Occipital lobe (tissue), 2 donors: ENCODE data around the gene P2RY6. TPM values are rescaled to one million over a fixed set of nuclear protein-coding genes. Genes with fewer than 3 reads are reported as not detected.

Experiments used
- DNase-seq: peaks from one replicate; lab custom pipeline; 2025; lab: John Stamatoyannopoulos, UW
- total RNA-seq: library from RNA; depleted of rRNA; stranded (reverse); fragments of >200 nt; gene quantifications from one replicate; pipeline ENCODE4 v1.2.3, GENCODE V29; 2014

The P2RY6 gene
- total RNA-seq, 1 donor from 2014 or later, result not detected

DNA sequence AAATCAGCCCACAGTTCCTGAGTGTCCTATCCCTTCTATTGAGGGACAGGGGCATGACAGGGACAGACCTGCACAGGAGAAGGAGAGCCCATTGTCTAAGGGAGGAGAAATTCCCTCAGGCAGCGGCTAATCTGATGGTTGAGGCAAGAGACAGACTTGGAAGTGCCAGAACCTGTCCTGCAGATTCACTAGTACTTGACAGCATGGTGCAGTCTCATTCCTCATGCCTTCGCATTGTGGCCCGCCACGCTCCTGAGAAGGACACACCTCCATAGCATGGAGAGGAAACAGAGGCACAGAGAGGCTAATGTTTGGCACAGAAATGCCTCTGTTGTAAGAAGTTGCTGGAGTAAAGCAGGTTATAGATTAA, 3.2 kb downstream of the P2RY6 start:
- no peak for DNase-seq

DNA sequence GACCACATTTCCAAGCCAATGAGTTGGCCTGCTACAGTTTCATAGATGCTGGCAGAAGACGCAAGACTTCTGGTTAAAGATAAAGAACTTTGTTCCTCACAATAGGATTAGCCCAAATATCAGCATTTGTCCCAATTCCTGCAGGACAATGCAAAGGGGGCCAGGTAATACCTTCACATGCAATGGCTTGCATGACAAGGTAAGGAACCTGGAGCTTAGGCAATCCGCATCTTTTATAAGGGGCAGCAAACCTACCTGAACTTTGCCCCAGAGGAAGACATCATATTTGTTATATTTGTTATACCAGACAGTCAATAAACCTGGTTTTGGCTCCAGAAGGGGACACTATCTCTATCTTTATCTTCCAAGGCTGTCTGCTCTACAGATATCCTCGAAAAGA, 5.3 kb downstream of the P2RY6 start:
- no peak for DNase-seq

DNA sequence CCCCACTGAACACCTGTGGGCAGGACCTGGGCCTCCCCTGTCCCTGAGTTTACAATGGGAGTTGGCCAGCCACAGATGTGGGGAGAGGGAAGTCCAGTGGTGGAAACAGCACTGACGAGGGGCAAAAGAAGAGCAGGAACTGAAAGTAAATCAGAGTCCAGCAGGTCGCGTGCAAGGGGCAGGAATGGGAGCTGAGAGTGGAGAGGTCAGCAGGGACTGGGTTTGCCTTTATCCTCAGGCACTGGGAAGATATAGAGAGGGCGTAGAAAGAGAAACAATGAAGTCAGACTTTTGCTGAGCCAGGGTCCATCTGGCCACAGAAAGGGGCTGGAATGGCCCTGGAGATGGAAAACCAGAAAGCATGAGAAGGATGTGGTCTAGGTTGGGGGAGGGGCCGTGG, 8.5 kb downstream of the P2RY6 start:
- DNase-seq, result no peak

DNA sequence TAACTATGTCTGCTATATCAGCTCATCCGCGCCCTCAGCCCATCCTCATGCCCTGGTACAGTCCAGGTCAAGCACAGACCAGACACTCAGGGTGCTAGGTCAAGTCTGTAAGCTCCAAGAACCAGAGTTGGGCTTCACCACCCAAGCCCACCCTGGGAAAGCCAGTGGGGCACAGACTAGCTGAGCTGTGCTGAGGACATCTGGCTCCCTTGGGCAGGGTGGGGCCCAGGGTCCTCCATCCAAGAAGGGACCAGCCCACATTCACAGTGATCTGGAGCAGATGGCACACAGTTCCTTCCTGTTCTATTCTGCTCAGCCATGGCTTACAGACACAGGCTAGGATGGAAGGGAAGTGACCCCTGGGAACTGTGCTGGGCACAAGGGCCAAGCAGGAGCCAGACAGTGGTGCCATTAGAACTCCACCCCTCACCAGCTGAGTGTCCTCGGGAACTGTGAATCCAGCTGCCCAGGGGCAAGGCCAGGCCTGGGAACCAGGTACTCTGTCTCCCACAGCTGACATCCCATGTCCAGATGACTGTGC, 9.1 kb downstream of the P2RY6 start:
- no peak for DNase-seq

DNA sequence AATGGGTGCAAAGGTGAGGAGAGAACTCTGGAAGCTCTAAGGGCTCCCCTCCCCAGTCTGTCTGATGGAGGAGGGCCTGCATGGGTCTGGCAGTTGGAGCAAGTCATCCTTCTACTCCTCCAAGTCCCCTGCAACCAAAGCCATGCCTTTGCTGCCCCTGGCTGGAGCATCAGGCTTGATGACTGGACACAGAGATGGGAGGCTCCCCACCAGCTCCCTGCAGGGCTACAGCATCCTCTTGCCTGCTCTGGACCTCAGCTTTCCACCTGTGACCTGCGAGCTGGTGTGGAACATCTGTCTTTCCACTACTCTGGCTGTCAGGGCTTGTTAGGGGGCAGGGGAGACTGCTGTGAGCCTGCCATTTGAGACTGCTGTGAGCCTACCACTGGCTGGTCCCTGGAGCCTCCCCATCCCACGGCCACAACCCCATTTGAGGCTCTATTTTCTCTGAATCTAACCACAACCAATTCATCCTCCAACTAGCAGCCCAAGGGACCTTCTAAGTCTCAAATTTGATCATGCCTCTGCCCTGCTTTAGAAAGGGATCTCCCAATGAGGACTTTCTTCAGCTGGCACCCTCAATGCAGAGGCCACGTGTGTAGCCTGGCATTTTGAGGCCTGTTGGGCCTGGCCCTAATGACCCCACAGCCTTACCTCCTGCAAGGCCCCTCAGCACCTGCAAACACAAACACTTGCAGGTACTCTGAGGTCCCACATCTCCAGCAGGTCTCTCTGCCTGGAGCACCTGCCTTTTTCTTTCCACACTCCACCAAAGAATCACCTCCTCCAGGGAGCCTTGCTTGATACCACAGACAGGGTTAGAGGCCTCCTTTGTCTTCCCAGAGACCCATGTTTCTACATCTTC, 9.9 kb downstream of the P2RY6 start:
- no peak for DNase-seq

DNA sequence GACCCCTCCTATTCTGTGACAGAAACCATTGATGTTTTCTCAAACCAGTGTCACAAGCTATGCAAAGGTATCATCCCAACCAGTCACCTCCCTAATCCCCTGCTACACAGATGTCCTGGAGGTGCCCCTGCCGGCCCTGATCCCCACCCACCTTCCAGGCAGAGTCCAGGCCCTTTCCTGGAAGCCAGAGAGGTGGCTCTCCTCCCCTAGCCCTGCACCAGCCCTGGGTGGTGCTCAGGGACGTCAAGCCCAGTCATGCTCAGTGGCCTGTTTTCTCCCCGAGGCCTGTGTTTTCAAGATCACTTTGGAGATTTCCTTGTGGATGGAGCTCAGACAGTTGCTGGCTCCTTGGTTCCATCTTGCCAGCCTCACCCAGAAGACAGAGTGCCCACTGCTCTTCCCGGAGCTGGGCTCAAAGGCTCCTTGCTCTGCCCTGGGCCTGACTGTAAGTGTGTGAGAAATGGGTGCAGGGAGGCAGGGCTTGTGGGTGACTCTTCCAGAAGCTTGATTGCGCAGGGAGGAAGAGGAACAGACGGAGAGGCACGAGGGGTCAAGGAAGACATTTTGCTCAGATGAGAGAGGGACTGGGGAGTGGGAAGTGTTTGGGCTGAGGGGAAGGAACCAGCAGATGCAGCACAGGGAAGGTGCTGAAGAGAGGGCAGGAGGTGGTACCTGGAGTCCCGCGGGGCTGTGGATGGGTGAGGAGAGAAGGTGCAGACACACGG, 11.3 kb downstream of the P2RY6 start:
- DNase-seq, result no peak

DNA sequence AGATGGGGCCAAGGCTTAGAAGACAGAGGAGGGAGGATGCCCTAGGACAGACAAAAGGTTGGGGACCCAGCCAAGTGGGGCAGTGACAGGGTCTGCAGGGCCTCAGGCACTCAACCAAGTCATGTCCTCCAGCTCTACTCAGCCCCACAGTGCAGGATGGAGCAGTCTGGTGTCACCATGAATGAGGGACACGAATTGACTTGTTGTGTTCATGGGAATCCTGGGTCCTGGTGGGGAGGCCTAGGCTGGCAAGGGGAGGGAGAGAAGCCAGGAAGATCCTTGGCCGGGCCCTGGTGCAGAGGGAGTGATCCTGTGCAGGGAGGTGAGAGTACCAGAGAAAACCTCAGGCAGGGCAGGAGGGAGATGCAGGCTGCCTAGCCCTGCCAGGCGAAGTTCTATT, 12.0 kb downstream of the P2RY6 start:
- DNase-seq, result no peak

DNA sequence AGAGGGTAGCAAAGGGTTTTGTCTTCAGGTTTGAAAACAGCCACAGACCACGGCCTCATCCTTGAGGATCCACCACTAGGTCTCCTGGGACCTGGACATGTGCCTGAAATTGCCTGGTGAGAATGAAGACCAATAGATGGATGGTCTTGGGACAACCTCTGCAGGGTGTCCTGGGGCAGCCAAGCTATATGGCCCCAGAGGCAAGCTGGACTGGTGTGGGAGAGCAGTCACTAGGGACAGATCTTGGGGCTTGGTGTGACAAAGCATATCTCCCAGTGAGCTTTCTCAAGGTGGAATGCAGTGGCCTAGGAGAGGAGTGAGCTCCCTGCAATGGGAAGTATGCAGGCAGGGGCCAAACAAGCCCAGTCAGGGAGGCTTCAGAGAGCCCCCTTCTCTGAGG, 13.6 kb downstream of the P2RY6 start:
- DNase-seq, result no peak

DNA sequence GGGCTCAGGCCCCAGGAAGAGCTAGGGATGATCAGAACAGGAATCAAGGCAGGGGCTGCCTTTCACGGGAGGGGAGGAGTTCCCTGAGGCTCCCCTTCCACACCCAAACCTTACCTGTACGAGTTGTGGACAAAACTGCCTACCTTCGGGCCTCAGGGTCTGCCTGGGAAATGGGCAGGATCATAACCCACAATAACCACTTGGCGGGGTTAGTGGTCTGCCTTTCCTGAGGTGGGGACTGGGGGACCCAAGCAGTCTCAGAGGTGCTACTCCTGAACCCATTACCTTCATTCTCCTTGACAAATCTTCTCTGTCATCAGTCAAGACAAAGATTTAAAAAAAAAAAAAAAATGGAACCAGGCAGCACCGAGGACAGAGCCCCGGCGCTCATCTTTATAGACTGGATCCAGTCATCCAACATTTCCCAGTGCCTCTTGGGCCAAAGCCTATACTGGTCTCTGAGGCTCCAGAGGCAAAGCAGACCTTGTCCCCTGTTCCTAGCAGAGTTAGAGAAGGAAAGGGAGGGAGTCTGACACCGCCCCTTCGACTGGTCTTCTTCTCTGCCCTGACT, 14.2 kb downstream of the P2RY6 start:
- DNase-seq, result no peak

DNA sequence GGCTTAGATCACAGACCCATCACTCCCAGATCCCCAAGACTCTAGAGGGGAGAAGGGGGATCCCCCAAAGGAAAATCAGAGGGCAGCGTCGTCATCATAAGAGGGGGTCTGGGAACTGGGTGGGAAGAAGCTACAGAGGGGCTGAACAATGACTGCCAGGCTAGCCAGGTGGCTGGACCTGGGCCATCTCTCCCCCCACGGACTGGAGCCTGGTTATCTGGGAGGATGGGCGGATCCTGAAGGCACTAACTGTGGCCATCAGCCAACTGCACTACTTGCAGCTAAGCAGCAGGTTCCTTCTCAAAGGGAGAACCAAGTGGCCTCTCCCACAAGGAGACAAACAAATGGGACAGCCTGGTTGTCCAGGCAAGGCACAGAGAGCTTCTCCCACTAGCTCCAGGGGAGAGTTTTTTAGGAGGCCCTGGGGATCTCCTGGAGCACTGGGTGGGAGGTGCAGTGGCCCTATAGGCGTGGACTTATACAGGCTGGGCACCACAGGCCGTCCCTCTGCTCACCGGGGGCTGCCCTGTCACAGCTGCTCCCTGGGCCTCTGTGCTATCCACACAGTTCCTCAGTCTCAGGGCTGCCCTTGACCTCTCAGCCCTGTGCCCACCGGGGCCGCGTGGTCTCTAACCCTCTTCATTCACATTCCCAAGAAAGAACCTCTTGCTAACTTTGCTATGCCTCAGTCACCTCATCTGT, 15.4 kb downstream of the P2RY6 start:
- no peak for DNase-seq

DNA sequence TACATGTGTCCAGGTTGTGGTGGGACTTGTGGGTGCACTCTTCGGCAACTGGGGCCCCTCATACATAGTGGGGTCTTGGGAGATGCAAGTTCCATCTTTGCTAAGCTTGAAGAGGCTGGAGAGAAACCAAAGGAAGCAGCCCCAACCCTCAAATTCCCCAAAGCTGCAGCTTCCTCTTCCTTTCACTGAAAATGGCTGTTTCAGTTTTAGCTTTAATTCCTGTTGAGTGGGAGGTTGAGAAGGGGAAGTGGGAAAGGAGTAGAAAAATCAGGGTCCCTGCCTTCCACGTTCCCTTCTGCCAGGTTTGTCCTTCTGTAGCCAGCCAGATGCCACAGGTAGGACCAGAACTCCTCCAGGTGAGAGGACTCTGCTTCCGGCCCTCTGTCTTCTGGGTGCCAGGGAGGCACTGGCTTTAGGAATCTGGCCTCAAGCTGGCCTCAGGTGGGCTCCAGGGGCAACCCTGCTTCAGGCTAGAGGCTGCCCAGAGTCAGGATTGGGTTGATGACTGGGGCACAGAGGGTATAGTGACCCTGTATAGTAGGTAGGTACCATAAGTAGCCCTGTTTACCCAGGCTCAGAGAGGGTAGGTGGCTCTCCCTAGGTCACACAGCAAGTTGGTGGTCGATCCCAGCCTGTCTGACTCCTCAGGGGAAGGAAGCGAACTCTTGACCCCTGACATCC, 16.2 kb downstream of the P2RY6 start:
- DNase-seq, result no peak

DNA sequence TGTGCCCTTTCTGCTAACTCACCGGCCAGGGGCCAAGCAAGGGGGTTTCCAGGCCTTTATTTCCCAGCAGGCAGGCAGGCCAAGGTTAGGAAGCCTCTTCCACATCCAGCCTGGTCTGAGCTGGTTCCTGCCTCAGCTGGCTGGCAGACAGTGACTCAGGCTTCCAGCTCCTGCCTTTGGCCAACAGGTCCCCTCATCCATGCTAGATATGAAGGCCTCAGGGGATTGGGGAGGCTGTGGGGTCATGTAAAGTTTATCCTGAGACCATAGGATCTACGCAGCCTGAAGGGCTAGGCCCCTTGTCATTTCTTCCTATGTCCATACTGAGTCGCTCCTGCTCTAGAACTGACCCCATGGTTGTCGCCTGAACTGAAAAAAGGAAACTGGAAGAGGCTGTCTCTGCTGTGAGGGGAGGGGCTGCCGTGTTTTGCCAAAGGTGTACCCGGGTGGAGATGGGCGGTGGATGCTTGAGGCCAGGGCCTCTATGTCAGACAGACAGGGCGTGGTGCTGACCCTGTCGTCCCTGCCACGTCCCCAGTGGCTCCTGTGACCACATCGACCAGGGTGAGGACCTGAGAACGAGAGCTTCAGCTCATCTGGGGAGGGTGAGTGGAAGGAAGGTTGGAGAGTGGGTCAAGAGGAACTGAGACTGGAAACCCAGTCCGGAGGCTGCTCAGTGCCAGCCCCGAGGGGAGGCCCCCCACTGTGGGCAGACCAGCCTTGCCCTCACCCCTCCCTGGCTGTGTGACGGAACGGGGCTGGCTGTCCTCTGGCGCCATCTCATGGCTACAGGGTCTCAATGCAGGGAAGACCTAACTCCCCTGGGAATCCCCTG, 17.0 kb downstream of the P2RY6 start:
- peak; percentile 37 for DNase-seq

DNA sequence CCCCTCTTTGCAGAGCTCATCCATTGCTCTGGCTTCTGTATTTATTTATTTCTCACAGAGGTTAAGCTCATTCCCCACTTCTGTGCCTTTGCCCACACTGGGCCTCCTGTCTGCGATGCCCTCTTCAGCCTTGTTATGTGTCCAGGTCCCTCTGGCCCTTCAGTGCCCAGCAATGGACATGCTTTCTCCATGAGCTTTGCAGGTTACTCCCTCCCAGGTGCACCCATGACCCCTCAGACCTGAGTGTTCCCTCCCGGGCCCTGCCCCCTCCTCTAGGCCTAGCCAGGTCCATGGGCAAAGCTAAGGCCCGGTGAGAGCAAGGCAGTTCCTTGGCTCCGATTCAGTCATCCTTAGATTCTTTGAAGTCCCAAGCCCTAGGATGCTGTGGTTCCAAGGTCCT, 18.4 kb downstream of the P2RY6 start:
- no peak for DNase-seq

DNA sequence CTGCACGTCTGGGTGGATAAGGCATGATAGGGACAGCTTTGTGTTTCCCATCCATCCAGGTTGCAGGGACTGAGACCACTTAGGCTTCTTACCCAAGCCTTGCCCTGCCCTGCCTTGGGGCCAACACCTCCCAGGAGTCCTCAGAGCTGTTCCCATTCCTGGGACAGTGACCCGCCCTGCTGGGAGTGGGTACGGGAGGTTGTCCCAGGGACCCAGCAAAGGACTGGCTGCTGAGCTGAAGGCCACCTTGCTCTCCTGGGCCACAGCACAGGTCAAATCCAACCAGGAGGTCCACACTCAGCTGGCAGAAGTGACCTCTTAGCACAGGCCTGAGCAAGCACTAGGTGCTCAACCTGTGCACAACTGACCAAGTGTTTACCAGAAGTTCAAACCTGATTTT, 19.1 kb downstream of the P2RY6 start:
- no peak for DNase-seq

DNA sequence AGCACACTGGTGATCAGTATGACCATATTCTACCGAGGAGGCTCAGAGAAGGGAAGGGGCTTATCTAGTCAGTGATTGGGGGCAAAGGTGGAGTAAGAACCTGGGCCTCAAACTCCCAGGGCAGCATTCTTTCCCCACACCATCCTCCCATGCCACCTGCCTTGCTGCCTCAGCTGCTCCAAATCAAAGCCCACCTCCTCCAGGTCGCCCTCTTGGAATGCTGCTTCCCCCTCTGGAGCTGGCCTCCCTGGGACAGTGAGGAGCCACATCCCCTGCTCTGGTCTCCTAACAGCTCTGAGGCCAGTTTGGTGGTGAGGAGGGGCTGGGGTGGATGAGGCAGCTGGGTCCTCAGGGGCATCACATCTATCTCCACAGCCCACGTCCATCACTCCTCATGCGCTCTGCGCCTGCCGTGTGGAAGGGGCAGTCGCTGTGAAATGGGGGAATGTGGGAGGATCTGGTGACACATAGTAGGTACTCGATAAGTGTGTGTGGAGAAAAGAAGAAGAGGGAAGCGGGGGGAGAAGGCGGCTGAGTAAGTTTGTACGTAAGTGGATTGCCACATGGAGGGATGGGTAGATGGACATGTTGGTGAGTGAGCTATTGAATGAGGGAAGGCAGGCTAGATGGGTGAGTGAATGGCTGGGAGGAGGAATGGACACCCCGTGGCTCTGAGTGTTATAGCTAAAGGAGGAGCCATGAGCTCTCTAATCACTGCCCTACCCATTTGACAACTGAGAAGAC, 19.8 kb downstream of the P2RY6 start:
- DNase-seq, result no peak

DNA sequence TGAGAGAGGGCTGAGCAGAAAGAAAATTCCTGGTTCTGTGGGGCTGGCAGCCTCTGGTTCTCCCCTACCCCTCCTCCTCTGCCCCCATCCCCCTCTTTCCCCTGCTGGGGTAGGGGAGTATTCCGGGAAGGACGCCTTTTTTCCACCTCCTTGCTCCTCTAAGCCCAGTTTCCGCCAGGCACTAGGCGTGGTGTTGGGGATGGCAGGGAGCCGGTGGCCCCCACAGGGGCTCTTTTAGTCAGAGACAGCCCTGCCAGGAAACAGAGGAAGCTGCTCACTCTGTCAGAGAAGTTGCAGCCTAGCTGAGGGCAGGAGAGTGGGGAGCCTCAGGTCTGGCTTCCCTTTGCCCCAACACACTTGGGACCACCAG, 20.4 kb downstream of the P2RY6 start:
- no peak for DNase-seq

DNA sequence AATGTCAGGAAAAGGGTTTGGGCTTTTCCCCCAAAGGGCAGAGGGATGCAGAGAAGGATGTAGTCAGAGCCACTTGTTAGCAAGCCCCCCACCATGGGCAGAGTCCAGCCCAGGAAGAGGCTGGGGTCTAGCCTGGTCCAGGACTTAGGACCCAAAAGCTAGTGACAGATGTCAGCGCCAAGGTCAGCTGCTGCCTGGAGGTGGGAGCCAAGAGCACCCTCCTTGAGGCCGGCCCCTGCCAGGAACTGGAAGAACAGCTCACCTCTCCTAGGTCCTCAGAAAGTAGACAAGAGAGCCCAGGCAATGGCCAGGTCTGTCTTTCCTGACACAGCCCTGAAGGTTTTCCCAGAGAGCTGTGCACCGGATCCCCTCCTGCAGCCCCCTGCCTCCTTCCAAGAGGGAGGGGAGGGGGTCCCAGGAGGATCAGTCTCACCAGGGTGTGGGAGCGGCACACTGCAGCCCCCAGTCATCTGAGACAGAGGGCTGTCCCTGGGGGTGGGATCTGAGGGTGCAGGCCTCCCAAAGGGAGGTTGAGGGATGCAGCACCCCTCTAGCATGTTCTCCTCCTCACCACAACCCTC, 21.3 kb downstream of the P2RY6 start:
- DNase-seq, result no peak

DNA sequence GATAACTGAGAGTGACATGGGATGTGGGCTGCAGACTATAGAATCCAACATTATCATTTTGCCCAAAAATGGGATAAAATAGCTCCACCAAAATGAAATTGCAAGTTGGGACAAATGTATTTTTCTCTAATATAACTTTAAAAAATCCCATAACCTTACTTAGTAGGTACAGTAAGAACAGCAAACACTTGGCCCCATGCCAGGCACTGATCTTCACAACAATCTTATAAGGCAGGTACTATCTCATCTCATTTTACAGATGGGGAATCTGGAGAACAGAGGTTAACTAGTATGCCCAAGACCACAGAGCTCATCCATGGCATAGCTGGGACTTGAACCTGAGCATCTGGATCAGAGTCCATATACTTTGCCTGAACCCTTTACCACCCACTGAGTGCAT, 22.5 kb downstream of the P2RY6 start:
- DNase-seq, result no peak
